C4-2B (cell line): Measurements from ENCODE around the gene NUBPL.

Source experiments
- ZFX ChIP-seq: fragments of 450-650 bp; IDR thresholded peaks from 2 replicates; pipeline ENCODE4 v1.6.1; 2017
- TF ChIP-seq, protein P1 (sequence below): fragments of 450-650 bp; conservative IDR thresholded peaks from 2 replicates; pipeline ENCODE4 v1.5.1; 2017; ENCODE audit warnings: mild to moderate bottlenecking

DNA sequence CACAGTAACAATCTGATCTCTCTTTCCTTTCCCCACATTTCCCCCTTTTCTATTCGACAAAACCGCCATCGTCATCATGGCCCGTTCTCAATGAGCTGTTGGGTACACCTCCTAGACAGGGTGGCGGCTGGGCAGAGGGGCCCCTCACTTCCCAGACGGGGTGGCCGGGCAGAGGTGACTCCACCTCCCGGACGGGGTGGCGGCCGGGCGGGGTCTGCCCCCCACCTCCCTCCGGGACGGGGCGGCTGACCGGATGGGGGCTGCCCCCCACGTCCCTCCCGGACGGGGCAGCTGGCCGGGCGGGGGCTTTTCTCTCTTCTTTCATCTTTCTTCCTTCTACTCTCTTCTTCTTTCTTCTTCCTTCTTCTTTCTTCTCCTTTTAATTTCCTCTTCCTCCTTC, 1.3 kb upstream of the NUBPL start:
- TF ChIP-seq, protein P1, sequence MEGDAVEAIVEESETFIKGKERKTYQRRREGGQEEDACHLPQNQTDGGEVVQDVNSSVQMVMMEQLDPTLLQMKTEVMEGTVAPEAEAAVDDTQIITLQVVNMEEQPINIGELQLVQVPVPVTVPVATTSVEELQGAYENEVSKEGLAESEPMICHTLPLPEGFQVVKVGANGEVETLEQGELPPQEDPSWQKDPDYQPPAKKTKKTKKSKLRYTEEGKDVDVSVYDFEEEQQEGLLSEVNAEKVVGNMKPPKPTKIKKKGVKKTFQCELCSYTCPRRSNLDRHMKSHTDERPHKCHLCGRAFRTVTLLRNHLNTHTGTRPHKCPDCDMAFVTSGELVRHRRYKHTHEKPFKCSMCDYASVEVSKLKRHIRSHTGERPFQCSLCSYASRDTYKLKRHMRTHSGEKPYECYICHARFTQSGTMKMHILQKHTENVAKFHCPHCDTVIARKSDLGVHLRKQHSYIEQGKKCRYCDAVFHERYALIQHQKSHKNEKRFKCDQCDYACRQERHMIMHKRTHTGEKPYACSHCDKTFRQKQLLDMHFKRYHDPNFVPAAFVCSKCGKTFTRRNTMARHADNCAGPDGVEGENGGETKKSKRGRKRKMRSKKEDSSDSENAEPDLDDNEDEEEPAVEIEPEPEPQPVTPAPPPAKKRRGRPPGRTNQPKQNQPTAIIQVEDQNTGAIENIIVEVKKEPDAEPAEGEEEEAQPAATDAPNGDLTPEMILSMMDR = no peak
- no peak for TF ChIP-seq ZFX
